GM21360 (cell line): ENCODE data around the gene VASN.
A peak's percentile ranks its signal among the peaks of the same experiment; 100 is the strongest.
"Not testable (repeated sequence)": the region's sequence is repeated elsewhere in the genome, so short reads cannot be mapped to it uniquely, and the experiment has no call there.

Experiments
- ATAC-seq: cut with Tn5 transposase; IDR thresholded peaks from one replicate; pipeline ENCODE4 v1.9.1; 2021; ENCODE audit warnings: mild to moderate bottlenecking, moderate library complexity; ENCODE audit not compliant: unreplicated experiment

VASN gene

DNA sequence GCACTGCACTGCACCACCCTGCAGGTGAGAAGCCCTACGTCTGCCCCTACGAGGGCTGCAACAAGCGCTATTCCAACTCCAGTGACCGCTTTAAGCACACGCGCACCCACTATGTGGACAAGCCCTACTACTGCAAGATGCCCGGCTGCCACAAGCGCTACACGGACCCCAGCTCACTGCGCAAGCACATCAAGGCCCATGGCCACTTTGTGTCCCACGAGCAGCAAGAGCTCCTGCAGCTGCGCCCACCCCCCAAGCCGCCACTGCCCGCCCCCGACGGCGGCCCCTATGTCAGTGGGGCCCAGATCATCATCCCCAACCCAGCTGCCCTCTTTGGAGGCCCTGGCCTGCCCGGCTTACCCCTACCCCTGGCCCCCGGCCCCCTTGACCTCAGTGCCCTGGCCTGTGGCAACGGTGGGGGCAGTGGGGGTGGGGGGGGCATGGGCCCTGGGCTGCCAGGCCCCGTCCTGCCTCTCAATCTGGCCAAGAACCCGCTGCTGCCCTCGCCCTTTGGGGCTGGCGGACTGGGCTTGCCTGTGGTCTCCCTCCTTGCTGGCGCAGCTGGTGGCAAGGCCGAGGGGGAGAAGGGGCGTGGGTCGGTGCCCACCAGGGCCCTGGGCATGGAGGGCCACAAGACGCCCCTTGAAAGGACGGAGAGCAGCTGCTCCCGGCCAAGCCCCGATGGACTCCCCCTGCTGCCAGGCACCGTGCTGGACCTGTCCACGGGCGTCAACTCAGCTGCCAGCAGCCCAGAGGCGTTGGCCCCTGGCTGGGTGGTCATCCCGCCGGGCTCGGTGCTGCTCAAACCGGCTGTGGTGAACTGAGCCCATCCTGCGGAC, 34.7 kb upstream of the VASN start:
- no peak for ATAC-seq

DNA sequence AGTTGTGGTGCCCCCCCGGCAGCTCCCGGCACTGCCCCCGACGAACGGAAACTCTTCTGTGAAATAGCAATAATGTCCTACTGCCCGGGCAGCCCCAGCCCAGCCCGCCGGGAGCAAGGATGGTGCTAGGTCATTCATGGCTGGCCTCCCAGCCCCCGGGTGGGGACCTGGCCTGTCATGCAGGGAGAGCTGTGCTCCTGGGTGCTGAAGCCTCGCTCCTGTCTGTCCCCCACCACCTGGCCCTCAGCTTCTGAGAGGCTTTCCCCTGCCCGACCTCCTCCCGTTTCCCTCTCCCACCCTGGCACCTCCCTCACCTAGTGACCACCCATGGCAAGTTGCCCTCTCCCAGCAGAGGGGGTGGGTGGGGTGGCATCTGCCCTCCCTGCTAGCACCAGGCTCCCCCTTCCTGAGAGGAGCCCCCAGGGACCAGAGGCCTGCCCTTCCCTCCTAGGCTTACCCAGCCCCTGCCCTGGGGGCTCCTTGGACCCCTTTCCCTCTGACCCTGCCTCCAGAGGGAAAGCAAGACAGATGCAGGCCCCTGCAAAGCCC, 34.0 kb upstream of the VASN start:
- no peak for ATAC-seq

DNA sequence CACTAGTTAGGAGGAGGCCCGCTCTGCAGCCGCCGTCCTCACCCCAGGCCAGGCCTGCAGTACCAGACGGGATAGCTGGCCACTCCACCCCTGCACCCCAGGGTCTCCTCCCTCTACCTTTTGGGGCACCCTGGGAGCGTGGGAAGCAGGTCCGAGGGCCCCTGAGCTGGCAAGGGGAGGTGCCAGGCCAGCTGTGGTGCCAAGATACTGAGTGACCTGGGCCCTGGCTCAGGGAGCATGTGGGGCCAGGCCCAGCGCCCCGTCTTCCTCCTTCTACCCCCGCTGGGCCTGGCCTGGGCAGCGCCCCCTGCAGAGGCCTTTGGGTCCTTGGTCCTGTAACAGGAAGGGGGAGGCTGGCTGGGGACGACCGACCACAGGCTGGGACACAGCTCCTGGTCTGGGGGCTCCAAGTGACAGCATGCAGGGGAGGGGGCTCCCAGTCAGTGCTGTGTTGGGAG, 33.5 kb upstream of the VASN start:
- ATAC-seq = no peak

DNA sequence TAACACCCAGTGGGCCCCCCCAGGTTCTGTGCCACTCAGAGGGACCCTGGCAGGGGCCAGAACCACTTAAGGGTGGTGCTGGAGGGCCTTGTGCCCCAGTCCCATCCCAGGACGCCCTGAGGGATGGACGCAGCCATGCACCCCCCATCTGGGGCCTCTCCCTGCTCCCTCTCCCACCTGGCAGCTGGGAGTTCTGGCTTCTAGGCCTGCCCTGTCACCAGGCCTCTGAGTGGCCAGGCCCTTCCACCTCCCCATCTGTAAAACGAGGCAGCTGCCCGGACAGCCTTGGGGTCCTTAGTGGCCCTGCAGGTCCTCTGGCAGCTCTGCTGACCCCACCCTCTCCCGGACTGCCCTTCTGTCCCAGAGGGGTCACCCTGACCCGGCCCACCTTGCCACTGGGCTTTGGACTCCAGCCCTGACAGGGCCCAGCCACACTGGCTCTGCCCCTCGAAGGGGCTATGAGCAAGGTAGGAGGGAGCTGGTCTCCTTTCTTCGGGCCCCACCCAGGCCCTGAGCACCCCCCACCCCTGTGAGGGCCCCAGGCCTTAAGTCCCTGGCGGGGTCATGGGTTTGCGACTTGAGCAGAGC, 32.8 kb upstream of the VASN start:
- no peak for ATAC-seq

DNA sequence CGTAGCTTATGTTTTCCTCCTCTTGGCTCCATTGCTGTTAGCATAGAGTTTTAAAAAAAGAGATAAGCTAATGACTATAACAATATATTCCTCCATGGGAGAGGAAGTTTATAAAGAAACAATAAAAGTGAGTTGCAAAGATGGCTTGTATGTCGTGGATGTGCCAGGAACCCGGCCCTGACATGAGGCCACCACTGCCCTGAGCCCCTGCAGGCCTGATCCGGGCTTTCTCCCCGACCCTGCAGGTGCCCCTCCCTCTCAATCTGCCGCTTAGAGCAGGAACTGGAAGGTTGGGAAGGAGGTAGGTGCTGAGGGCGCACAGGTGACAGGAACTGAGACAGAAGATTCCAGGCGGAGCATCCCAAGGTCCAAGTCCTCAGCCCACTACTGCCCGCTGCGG, 32.2 kb upstream of the VASN start:
- no peak for ATAC-seq

DNA sequence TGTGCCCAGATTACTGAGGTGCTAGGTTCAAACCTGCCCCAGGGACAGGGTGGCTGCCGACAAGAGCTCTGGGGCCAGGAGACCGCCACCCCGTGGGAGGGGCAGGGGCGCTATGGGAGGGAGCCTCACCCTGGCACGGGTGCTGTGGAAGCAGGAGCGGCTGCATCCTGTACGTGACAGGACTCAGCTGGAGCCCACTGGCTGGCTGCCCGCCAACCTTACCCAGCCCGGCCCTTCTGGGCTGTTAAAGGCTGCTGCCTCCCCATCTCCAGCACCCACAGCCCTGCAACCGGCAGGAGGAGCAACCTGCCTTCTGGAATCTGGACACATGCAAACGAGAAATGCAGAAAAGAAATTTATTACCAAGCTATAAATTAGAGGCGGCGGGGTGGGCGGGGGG, 31.7 kb upstream of the VASN start:
- no peak for ATAC-seq

DNA sequence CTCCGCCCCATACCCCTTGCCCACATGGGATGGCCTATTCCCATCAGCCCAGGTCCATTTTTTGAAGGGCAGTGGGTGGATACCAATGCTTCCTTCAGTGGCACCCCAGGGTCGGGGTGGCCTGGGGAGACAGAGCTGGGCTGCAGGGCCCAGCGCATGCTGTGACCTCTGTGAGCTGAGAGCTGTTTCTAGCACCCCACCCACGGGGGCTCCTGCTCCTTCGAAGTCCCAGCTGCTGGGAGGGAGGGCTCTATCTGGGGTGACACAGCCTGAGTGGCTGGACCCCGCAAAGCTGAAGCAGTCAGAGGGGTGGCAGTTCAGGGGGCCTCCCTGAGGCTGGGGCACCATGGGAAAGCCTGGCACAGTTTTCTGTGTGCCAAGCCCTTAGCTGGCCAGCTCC, 31.2 kb upstream of the VASN start:
- ATAC-seq = no peak

DNA sequence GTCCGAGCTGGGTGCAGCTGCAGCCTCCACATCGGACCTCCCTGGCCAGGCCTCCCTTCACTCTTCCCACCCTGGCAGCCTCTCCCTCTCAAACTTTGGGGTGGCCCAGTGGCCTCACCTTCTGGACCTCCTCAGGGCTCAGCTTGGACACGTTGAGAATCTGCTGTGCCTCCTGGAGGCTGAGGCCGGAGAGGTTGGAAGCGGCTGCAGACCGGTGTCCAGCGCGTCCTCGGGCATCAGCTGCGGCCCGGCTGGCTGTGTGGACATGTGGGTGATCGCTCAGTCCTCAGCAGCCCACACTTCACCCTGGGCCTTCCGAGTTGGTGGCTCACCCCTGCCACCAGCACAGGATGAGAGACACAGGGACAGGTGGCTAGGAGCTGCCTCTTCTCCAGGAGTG, 30.4 kb upstream of the VASN start:
- ATAC-seq = no peak

DNA sequence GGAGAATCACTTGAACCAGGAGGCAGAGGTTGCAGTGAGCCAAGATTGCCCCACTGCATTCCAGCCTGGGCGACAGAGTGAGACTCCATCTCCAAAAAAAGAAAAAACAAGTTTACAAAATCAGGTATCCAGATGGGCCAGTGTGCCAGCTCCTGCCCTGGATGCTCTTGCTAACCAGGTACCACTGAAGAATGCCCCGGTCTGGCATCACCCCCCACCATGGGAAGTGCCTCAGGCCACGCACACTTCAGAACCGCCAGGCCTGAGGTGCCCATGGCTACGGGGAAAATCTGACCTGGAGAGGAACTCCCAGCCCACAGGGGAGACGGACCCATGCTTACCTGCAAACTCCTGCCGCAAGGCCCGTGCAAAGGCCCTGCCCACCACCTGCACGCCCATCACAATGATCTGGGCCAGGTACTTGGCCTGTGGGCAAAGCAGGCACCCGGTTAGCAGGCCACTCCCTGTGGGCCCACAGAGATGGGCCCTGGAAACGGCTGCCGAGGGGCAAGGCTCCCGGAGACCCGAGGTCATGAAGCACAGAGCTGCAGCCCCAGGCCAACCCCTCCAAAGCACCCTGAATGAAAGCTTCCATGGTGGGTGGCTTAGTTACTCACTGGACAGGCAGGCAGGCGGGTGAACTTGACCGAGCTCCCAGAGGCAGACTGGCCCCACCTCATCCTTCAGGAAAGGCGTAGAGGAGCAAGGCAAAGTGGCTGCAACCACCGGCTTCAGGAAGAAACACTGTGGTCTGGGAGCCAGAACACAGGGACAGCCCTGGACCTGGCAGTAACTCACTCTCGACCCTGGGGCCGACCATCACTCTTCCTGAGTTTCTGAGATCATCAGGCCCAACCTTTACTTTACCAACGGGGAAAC, 28.5 kb upstream of the VASN start:
- ATAC-seq = no peak

DNA sequence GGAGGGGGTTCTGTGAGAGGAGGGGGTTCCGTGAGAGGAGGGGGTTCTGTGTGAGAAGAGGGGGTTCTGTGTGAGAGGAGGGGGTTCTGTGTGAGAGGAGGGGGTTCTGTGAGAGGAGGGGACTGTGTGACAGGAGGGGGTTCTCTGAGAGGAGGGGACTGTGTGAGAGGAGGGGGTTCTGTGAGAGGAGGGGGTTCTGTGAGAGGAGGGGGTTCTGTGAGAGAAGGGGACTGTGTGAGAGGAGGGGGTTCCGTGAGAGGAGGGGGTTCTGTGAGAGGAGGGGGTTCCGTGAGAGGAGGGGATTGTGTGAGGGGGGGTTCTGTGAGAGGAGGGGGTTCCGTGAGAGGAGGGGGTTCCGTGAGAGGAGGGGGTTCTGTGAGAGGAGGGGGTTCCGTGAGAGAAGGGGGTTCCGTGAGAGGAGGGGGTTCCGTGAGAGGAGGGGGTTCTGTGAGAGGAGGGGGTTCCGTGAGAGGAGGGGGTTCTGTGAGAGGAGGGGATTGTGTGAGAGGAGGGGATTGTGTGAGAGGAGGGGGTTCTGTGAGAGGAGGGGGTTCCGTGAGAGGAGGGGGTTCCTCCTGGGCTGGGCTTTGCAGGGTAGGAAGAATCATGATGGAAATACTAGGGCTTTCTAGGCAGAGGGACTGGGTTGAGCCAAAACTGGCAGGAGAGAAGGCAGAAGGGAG, 27.2 kb upstream of the VASN start:
- not testable (repeated sequence) for ATAC-seq

DNA sequence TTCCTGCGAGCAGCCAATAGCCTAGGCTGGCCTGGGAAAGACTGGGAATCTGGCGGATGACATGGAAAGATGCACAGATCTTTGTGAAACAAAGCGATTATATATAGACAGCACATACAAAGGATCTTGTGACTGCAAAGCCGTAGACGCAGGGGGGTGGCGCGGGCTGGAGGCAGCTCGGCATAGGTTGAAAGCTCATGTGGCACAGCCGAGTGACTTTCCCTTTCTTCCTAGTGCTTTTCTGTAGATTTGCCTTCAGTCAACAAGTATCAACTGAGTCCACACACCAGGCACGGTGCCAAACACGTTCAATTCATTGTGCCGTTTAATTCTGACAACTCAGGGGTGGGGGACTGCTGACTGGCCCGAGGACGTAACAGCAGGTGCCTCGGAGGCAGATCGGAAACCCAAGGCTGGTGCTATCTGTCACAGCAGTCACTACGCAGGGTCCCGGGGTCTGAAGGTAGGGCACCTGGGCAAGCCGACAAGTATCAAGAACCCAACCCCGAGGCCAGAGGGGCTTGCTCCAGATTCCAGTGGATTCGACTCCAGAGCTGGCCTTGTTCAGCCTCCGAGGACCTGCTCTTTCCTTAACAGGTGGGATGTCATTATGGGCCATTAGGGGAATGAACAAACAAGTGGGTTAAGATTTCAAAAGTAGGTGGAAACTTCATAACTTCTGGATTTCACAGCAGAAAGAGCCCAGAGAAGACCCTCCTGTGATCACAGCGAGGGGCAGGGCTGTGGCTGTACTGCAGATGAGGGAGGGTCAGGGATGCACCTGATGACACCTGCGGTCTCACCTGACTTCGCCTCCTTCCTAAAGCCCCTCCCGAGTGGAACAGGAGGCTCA, 26.4 kb upstream of the VASN start:
- no peak for ATAC-seq

DNA sequence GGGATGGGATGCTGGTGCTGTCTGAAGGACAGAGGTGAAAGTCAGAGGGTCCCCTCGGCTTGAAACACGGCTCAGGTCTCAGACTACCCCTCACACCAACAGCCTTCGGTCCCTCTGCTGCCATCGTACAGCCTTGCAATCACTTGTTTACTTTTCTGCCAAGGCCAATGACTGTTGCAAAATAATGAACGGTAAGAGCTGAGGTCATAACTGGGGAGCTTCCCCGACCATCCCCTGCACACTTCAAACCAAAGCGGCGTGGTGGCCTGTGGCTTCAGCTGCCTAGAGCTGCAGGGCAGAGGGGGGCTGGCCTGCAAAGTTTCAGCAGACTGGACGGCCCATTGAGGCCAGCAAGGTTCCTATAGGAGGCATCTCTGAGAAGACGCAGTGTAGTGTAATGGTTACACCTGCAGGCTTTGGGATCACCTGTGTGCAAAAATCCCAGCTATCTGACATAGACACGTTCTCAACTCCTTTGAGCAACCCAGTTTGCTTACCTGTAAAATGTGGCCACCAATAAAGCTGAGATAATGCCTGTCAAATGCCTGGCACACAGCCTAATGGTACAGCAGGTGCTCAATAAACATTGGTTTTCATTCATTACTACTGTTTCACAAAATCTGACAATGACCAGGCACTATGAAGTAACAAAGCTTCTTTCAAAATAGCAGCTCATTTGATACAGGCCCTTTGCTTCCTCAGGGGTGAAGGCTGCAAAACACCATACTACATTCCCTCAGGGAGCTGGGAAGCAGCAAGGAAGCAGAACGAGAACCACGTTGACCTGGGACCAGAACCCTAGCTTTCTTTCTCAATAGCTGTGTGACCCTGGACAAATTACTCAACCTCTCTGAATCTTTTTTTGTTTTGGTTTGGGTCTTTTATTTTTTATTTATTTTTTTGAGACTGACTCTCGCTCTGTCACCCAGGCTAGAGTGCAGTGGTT, 25.5 kb upstream of the VASN start:
- no peak for ATAC-seq

DNA sequence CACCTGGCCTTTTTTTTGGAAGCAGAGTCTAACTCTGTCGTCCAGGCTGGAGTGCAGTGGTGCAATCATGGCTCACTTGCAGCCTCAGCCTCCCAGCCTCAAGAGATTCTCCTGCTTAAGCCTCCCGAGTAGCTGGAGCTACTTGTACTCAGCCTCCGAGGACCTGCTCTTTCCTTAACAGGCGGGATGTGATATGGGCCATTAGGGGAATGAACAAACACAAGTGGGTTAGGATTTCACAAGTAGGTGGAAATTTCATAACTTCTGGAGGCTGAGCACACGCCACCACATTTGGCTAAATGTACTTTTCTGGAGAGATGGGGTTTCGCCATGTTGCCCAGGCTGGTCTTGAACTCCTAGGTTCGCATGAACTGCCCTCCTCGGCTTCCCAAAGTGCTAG, 24.6 kb upstream of the VASN start:
- no peak for ATAC-seq

DNA sequence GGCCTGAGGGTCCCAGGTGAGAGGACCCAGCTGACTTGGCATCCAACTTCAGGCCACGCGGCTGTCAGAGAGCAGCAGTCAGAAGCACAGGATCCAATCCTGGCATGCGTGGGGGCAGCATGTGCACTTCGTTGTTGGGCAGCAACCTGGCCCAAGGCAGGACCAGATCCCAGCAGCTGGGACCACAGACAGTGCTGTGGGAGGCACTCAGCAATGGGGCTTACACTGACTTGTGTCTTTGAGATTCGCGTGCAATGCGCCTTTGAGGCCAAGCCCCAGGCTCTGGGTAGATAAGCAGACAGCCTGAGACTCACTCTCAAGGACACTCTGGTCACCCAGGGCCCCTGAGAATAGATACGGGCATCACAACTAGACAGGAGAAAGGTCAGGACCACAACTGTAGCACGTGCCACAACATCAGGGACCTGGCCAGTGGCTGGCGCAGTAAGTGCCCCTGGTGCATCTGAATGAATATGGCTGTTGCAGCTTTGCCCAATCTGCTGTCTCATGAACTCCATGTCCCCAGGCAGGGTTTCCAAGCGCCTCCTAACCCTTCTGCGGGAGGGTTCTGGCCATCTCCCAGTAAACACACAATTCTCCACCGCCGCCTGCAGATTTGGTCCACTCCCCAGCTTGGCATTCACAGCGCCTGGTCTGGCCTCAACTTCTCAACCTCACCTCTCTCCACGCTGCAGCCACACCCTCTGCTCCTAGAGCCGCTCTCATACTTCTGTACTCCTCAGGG, 23.7 kb upstream of the VASN start:
- ATAC-seq = no peak

DNA sequence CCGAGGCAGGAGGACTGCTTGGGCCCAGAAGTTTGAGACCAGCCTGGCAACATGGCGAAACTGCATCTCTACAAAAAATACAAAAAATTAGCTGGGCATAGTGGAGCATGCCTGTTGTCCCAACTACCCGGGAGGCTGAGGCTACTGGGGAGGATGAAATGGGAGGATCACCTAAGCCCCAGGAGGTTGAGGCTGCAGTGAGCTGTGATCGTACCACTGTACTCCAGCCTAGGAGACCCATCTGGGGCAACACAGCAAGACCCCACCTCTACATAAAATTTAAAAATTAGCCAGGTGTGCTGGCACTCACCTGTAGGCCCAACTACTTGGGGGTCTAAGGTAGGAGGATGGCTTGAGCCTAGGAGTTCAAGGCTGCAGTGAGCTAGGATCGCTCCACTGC, 22.3 kb upstream of the VASN start:
- no peak for ATAC-seq

DNA sequence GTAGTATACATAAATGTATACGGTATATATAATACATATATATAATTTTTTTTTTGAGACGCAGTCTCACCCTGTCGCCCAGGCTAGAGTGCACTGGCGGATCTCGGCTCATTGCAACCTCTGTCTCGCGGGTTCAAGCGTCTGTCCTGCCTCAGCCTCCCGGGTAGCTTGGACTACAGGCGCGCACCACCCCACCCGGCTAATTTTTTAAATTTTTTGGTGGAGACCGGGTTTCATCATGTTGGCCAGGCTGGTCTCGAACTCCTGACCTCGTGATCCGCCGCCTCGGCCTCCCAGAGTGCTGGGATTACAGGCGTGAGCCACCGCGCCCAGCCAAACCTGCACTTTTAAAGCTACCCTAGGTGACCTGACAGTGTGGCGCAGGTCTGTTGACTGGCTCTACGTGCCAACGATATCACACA, 21.3 kb upstream of the VASN start:
- ATAC-seq = no peak

DNA sequence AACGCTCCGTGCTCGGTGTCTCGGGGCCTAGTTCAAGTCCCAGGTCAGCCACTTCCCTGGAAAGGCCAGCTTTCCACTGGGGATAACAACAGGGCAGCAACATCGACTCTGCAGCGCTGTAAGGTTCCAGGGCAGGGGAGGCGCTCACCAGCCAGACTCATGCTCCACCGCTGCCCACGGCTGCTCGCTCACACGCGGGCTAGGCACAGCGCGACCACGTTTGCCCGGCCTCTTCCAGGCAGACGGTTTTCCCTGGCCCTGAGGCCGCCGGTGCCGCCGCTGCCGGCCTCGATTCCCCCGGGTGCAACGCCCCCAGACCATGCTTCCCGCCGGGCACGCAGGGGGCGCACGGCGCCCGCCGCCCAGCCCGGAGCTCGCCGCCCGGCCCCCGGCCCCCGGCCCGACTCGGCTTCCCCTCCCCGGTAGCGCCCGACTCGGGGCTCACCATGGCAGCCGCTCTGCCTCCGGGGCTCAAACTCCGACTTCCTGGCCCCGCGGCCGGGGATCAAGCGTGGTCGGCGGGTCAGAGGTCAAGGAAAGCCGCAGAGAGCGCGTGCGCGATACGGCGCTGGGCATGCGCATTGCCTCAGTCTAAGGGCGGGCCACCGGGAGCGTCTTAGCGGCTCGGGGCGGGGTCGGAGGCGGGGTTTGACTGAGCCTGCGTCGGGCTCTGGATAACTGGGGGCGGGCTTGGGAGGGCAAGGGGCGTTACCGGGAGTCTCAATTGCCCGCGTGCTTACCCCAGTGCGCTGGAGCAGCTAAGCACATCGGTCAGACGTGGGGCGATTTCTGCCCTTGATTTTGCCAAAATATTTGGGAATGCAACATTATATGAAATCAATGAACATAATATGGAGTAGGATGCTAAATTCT, 20.6 kb upstream of the VASN start, which contains the start of gene PAM16:
Gene PAM16, minus strand, starts transcription at position 535 of the 873 bp plus-strand sequence. Its CDS starts 87 bp downstream, at position 448.
- peak; percentile 86 for ATAC-seq
